SK-N-SH (cell line): Measurements from ENCODE around the gene SIK2. TPM values are rescaled to one million over a fixed set of nuclear protein-coding genes. Genes with fewer than 3 reads are reported as not detected.

Experiments
- CTCF ChIA-PET: fragments of 300-600, 350-600 bp; formaldehyde crosslinking; extraction: SDS; loops from one replicate; lab custom pipeline; 2021; lab: Yijun Ruan, JAX
- POLR2A ChIA-PET: fragments of 350-600 bp; sonication (Branson Sonifier 250); formaldehyde crosslinking; extraction: SDS; loops from one replicate; lab custom pipeline; 2020; ENCODE audit warnings: antibody characterized with exemption, inconsistent platforms; lab: Yijun Ruan, JAX
- DNase-seq: peaks from one replicate; pipeline ENCODE4 v3.0.0; 2012
- H2AFZ ChIP-seq: fragments of 200-600 bp; sonication (generic); 2 replicates; pipeline ENCODE4 v1.8.1; 2016; ENCODE audit warnings: antibody characterized with exemption, mild to moderate bottlenecking, low read depth
- H3F3A ChIP-seq: fragments of 200-600 bp; sonication (generic); replicated peaks from 2 replicates; pipeline ENCODE3; 2016; ENCODE audit warnings: antibody characterized with exemption, mild to moderate bottlenecking; ENCODE audit not compliant: insufficient read depth
- H3K27ac ChIP-seq, 2 experiments: fragments of 200-500 bp in 1 of 2; fragments of 200-600 bp in 1 of 2; sonication (Bioruptor generic) in 1 of 2; sonication (generic), shearing (Covaris generic) in 1 of 2; 2 replicates each; pipeline versions ENCODE4 v1.5.1 to v1.6.1; 2014 to 2016; ENCODE audit warnings: low read depth in 2 of 2, inconsistent platforms in 1 of 2, low read length in 1 of 2, mild to moderate bottlenecking in 1 of 2, mixed read lengths in 1 of 2
- H3K27me3 ChIP-seq: fragments of 200-600 bp; sonication (generic), shearing (Covaris generic); 2 replicates; pipeline ENCODE4 v1.6.1; 2016; ENCODE audit warnings: mixed run types; ENCODE audit not compliant: insufficient read depth
- H3K36me3 ChIP-seq, 2 experiments: fragments of 200-500 bp in 1 of 2; fragments of 200-600 bp in 1 of 2; sonication (Bioruptor generic) in 1 of 2; sonication (generic) in 1 of 2; replicated peaks in 1 of 2; 2 replicates each; pipeline versions ENCODE3 to v1.5.1; 2014 to 2016; ENCODE audit warnings: low read length in 1 of 2, mild to moderate bottlenecking in 1 of 2; ENCODE audit not compliant: insufficient read depth in 2 of 2, control insufficient read depth in 1 of 2
- H3K4me1 ChIP-seq, 2 experiments: fragments of 200-500 bp in 1 of 2; fragments of 200-600 bp in 1 of 2; sonication (Bioruptor generic) in 1 of 2; sonication (generic), shearing (Covaris generic) in 1 of 2; 2 replicates each; pipeline versions ENCODE4 v1.5.1 to v1.6.1; 2014 to 2016; ENCODE audit warnings: low read depth in 1 of 2, low read length in 1 of 2, mixed run types in 1 of 2; ENCODE audit not compliant: insufficient read depth in 2 of 2, control insufficient read depth in 1 of 2
- H3K4me2 ChIP-seq: fragments of 200-600 bp; sonication (generic), shearing (Covaris generic); 2 replicates; pipeline ENCODE4 v1.6.1; 2017; ENCODE audit warnings: mixed run types
- H3K4me3 ChIP-seq, 2 experiments: fragments of 200-500 bp in 1 of 2; fragments of 200-600 bp in 1 of 2; sonication (Bioruptor generic) in 1 of 2; sonication (generic), shearing (Covaris generic) in 1 of 2; 2 replicates each; pipeline versions ENCODE4 v1.5.1 to v1.8.1; 2014 to 2016; ENCODE audit warnings: low read depth in 2 of 2, inconsistent platforms in 1 of 2, low read length in 1 of 2, mild to moderate bottlenecking in 1 of 2, mixed read lengths in 1 of 2, moderate library complexity in 1 of 2
- H3K79me2 ChIP-seq: fragments of 200-600 bp; sonication (generic); 2 replicates; pipeline ENCODE4 v1.8.1; 2017; ENCODE audit warnings: mild to moderate bottlenecking; ENCODE audit not compliant: insufficient read depth
- H3K9ac ChIP-seq: fragments of 200-600 bp; sonication (generic); 2 replicates; pipeline ENCODE4 v1.6.1; 2017; ENCODE audit warnings: mixed run types
- H3K9me2 ChIP-seq: fragments of 200-600 bp; sonication (generic); 2 replicates; pipeline ENCODE4 v1.6.1; 2017; ENCODE audit warnings: mixed run types
- H3K9me3 ChIP-seq: fragments of 200-600 bp; sonication (generic); 2 replicates; pipeline ENCODE4 v1.6.1; 2017; ENCODE audit warnings: mixed run types, mild to moderate bottlenecking, moderate library complexity
- H4K20me1 ChIP-seq: fragments of 200-600 bp; sonication (generic); 2 replicates; pipeline ENCODE4 v1.6.1; 2017; ENCODE audit warnings: mild to moderate bottlenecking, mixed run types; ENCODE audit not compliant: insufficient read depth
- JUND ChIP-seq: IDR thresholded peaks from 2 replicates; pipeline ENCODE4 v1.4.0; 2012
- MAX ChIP-seq: IDR thresholded peaks from 2 replicates; pipeline ENCODE4 v1.4.0; 2012; ENCODE audit warnings: low read depth
- MXI1 ChIP-seq: IDR thresholded peaks from 2 replicates; pipeline ENCODE4 v1.6.1; 2012; ENCODE audit warnings: mild to moderate bottlenecking, low read depth, low read length, improper control_type of control experiment
- NFIC ChIP-seq: IDR thresholded peaks from 2 replicates; pipeline ENCODE4 v1.4.0; 2012; ENCODE audit warnings: borderline replicate concordance
- PBX3 ChIP-seq: IDR thresholded peaks from 2 replicates; pipeline ENCODE4; 2012
- RAD21 ChIP-seq: IDR thresholded peaks from 2 replicates; pipeline ENCODE4 v1.6.1; 2012; ENCODE audit warnings: mild to moderate bottlenecking, low read length
- RFX5 ChIP-seq: IDR thresholded peaks from 2 replicates; pipeline ENCODE4 v1.6.1; 2012; ENCODE audit warnings: mild to moderate bottlenecking, improper control_type of control experiment, low read length
- SIN3A ChIP-seq: IDR thresholded peaks from 2 replicates; pipeline ENCODE4 v1.6.1; 2012; ENCODE audit warnings: low read depth, mild to moderate bottlenecking, low read length, moderate library complexity, borderline replicate concordance
- SMC3 ChIP-seq: IDR thresholded peaks from 2 replicates; pipeline ENCODE4 v1.6.1; 2012; ENCODE audit warnings: low read depth, low read length, improper control_type of control experiment
- USF1 ChIP-seq: IDR thresholded peaks from 2 replicates; pipeline ENCODE4 v1.4.0; 2012; ENCODE audit warnings: low read depth, borderline replicate concordance
- WGBS: methylation state at CpG from one replicate; pipeline ENCODE4 v1.1.6; 2017; ENCODE audit warnings: low lambda C conversion rate; 5-methylcytosine and 5-hydroxymethylcytosine counted together
- polyA plus RNA-seq, 3 experiments: library from polyadenylated mRNA; depleted of rRNA; stranded (reverse); fragments of >200 nt; gene quantifications; 2 replicates each; pipeline ENCODE4 v1.2.3, GENCODE V29; 2012
- TF ChIP-seq, protein P1 (sequence below): fragments of 200-600 bp; sonication (generic); IDR thresholded peaks from 2 replicates; pipeline ENCODE4 v1.6.1; 2017; ENCODE audit warnings: antibody characterized with exemption, mild to moderate bottlenecking, moderate library complexity

Gene SIK2
- polyA plus RNA-seq, 1 of the 3 experiments (the other 2 are of a cell fraction): 8.9 TPM

GRCh38 chr11:111777094-111778046, 175.1 kb downstream of the SIK2 start:
- H3K9me3 ChIP-seq: no peaks in the 10 kb centered on the region
- H3K9ac ChIP-seq: no peak overlapping the region

More at GRCh38 chr11:111777094-111778046, 175.1 kb downstream of the SIK2 start:
- peak overlapping the region in 1 of 2 experiments; percentile 5; a peak in 1 of 4 replicates for H3K27ac ChIP-seq
- H3K36me3 ChIP-seq: no peaks in the 10 kb centered on the region
- no peaks in the 10 kb centered on the region for H3K79me2 ChIP-seq
- peaks cover 16% of the 10 kb centered on the region for H3F3A ChIP-seq
- H3K27me3 ChIP-seq: no peaks in the 10 kb centered on the region
- no peak overlapping the region for H3K4me2 ChIP-seq
- ChIA-PET POLR2A (no interaction called here), CTCF (interaction anchor here (0.6 to 12.5 kb wide), 57 partner anchors 9 to 1191 kb away, joined by 3 to 184 read pairs (median 5); partner anchors contain the start of genes PPP2R1B and SIK2)
- 87% methylated on average over 4 of the region's 4 CpGs for WGBS
- H4K20me1 ChIP-seq: no peaks in the 10 kb centered on the region
- peaks cover 5 to 7% of the 10 kb centered on the region in 2 experiments; a peak in 3 of 4 replicates for H3K4me1 ChIP-seq
- no peak overlapping the region for H2AFZ ChIP-seq
- DNase-seq: peak; percentile 60
- H3K4me3 ChIP-seq: peak overlapping the region in 1 of 2 experiments; percentile 16; a peak in 1 of 4 replicates
- TF ChIP-seq USF1 (no peak), NFIC (no peak), RFX5 (peak; percentile 31; the same call in 1 of the 2 replicates), MXI1 (peak; percentile 71), PBX3 (0 out of 2 replicates have a peak, but pooled peaks have one; percentile 17), SMC3 (peak; percentile 97), SIN3A (peak; percentile 87; the same call in 1 of the 2 replicates), JUND (no peak), RAD21 (peak; percentile 97), MAX (0 out of 2 replicates have a peak, but pooled peaks have one; percentile 20)
- TF ChIP-seq, protein P1, sequence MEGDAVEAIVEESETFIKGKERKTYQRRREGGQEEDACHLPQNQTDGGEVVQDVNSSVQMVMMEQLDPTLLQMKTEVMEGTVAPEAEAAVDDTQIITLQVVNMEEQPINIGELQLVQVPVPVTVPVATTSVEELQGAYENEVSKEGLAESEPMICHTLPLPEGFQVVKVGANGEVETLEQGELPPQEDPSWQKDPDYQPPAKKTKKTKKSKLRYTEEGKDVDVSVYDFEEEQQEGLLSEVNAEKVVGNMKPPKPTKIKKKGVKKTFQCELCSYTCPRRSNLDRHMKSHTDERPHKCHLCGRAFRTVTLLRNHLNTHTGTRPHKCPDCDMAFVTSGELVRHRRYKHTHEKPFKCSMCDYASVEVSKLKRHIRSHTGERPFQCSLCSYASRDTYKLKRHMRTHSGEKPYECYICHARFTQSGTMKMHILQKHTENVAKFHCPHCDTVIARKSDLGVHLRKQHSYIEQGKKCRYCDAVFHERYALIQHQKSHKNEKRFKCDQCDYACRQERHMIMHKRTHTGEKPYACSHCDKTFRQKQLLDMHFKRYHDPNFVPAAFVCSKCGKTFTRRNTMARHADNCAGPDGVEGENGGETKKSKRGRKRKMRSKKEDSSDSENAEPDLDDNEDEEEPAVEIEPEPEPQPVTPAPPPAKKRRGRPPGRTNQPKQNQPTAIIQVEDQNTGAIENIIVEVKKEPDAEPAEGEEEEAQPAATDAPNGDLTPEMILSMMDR: peak; percentile 82
- no peaks in the 10 kb centered on the region for H3K9me2 ChIP-seq
